NCI-H2227 (cell line): ENCODE results near the gene CMTM4.
"Not testable (repeated sequence)": the region's sequence is repeated elsewhere in the genome, so short reads cannot be mapped to it uniquely, and the experiment has no call there.

ENCODE experiments used
- DNase-seq: peaks from one replicate; lab custom pipeline; 2025; ENCODE audit not compliant: unreplicated experiment; lab: John Stamatoyannopoulos, UW

Gene CMTM4

DNA sequence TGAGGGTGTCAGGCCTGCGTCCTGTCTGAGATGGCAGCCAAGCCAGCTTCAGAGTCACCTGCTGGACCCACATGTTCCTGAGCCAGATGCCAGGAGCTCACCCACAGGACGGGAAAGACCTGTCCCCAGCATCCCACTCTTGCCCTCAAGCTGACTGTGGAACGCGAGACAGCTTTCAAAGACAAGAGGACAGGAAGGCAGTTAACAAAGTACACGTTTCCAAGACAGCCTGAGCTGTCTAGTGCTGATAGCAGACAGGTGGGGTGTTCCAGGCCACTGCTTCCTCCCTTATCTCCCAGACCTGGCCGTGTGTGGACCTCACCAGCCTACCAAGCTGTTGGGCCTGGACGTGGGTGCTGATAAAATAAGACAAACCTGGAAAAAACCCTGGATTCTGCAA, 78.8 kb downstream of the CMTM4 start:
- no peak for DNase-seq

GRCh38 chr16:66617010-66617434, 79.5 kb downstream of the CMTM4 start:
- DNase-seq, result no peak

GRCh38 chr16:66616592-66616991, 80.0 kb downstream of the CMTM4 start:
- no peak for DNase-seq

DNA sequence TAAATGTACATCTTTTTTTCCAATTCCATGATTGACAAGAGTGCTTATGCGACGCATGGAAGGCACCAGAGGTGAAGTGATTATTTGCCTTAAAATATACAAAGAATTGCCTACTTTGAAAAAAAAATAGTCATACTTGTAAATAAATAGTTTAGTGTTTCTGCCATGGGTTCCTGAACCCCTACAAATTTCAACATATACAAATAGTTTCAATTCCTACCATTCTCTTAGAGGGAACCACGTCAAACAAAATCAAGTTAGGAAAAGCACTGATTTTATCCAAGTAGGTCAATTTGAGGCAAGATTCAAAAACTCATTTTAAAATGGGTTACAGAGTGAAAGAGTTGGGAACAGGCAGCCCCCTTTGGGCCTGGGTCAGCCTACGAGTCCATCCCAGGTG, 80.4 kb downstream of the CMTM4 start:
- DNase-seq, result no peak

DNA sequence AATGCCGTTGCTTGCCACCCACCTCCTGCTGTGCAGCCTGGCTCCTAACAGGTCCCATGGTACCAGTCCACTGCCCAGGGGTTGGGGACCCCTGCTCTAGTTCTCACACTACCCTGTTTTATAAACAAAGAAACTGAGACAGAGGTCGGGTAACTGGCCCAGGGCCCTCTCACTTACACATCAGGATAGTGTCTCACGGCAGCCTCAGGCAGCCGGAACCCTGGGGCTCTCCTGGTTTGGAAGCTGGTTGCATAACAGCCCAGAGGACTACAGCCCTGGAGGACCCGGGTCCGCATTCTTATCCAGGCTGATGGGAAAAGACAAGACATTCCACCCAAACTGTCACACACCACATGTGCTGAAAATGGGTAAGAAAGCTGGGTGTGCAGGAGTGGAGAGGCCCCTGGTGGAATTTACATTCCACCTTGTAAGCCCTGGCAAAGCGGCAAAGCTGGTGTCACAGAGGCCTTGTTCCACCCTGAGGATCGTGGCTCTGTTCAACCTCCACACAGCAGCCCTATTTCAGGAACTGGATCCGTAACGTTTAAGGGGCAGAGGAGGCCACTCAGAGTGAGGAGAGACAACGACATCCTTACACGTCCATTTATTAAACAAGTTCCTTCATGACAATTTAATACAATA, 82.3 kb downstream of the CMTM4 start:
- DNase-seq, result no peak

DNA sequence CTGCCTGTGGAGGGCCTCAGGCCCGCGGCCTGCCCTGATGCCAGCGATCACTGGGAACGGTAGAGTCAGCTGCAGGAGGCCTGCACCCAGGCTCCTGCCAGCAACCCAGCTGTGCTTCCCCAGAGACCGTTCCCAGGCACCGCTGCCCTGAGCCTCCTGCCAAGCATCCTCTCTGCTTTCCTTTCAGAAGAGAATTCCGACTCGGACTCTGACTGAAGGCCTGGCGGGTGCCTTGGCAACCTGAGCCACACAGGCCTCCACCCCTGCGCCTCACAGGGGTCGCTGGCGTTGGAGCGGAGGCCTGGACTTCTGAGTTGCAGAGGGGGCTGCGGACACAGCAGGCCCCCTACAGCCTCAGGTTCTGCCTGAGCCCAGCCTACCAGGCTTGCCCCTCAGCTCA, 84.1 kb downstream of the CMTM4 start:
- no peak for DNase-seq

DNA sequence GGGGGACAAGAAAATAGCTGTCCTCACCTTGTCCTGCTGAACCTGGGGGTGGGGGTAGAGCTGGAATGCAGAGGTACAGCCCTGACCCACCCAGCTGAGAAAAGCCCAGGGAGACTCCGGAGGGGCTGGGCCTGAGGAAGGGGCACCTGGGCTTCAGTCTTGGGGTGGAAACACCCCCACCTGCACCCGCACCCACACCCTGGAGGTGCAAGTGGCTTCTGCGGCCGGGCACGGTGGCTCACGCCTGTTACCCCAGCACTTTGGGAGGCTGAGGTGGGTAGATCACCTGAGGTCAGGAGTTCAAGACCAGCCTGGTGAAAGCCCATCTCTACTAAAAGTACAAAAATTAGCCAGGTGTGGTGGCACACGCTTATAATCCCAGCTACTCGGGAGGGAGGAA, 84.6 kb downstream of the CMTM4 start:
- not testable (repeated sequence) for DNase-seq

DNA sequence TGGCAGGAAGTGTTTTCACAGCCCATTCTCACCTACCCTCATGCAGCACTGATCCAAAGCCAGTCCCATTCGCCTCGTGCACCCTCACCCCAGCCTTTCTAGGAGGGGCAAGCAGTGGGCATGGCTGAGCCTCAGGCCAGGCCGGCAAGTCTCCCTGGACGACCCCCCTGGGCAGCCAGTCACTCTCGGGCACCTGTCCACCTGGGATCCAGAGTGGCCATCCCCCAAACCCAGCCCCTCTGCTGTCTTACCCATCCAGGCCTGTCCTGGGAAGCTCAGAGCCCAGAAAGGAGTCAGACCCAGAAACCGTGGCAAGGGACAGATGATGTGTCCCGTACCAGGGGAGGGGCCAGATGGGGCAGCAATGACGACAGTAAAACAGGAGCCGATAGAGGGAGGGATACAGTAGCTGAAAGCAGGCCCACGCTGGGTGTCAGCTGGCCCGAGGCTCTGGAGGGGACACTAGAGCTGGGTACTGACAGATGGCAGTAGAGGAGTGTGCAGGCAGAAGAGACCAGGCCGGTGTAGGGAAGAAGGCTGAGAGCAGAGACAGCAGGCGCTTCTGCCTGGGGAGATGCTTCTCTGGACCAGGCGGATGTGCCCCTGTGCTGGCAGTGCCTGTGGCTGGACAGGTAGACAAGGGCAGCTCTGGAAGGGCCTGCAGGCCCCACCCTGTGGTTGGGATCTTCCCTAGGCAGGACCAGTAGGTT, 86.3 kb downstream of the CMTM4 start:
- DNase-seq, result no peak

- DNase-seq, result no peak
These were observed 87.4 kb downstream of the CMTM4 start for GRCh38 chr16:66609139-66609510.

DNA sequence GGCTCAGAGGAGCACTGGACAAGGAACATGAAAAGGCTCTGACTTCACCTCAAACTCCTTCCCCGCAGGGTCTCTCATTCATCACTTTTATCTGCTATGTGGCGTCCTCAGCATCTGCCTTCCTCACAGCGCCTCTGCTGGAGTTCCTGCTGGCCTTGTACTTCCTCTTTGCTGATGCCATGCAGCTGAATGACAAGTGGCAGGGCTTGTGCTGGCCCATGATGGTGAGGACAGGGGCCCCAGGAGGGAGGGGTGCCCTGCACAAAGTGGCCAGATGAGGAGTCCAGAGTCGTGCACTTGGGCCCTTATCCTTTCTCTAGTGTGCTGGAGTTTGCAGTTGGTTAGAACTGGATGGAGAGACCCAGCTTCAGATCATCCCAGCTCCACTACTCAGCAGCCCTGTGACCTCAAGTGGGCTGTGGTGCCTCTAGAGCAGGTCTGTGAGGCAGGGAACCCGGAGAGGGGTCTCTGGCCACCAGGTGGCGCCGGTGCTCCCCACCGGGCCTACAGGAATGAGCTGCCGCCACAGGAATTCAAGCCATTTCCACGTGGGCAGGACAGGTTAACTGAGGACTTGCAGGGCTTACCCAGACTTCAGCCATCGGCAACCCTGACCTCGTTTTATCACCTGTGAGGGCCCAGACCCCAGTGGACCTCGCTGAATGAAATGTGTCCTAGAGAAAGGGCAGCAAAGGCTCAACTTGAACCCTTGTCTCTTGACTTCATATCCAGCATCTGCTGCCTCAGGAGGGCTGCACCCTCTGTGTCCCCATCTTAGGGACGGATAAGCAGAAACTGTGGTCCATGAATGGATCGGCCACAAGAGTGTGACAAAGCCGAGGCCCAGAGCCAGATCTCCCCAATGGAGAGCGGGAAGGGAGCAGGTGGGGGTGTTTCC, 88.1 kb downstream of the CMTM4 start:
- peak; percentile 78 for DNase-seq

GRCh38 chr16:66605979-66606751, 90.4 kb downstream of the CMTM4 start:
- no peak for DNase-seq

- DNase-seq, result peak; percentile 34
These were observed 91.2 kb downstream of the CMTM4 start for GRCh38 chr16:66605177-66605978.

GRCh38 chr16:66604376-66605176, 92.0 kb downstream of the CMTM4 start, which contains the start of gene CMTM3:
Gene CMTM3, plus strand, starts transcription at chr16:66604704. Its CDS starts 102 bp downstream, at chr16:66604806.
- DNase-seq, result peak; percentile 77

- peak; percentile 70 for DNase-seq
These were observed 92.8 kb downstream of the CMTM4 start for GRCh38 chr16:66603537-66604375.

DNA sequence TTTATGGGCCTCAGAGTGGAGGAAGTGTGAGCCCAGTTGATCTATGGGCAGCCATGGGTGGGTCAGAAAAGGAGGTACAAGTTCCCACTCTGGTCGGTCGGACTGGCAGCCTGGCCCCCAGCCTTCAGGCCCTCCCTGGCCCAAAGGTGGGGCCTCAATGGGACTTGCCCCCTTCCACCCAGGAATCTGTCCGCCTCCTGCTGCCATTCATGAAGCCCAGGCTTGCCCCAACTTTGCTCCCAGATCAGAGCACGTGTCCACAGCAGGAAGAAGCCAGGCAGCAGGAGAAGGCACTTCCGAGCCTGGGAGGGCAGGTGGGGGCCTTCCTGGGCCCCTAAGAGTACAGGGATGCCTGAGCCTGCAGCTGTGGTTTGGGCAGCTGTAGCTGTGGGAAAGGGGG, 95.1 kb downstream of the CMTM4 start:
- DNase-seq, result no peak

DNA sequence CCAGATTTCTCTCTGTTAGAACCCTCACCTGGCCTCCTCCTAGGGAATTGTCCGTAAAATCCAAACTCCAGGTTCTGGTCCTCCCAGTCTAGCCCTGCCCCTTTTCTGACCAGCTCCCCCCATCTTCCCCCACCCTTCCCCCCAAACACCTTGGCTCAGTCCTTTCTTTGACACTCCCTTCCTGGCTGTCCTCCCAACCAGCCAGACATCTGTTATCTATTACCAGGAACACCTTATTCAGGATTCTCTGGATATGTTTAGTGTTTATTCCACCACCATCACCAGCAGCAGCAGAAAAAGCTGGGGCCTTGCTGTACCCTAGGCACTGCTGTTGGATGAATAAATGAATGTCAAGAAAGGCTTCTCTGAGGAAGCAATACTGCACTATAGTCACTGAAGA, 96.1 kb downstream of the CMTM4 start:
- DNase-seq, result no peak

- DNase-seq, result no peak
These were observed 96.8 kb downstream of the CMTM4 start for GRCh38 chr16:66599726-66600125.

- DNase-seq, result no peak
These were observed 98.4 kb downstream of the CMTM4 start for GRCh38 chr16:66598111-66598510.
